Upper lobe of left lung (tissue), 4 donors: ENCODE data around the gene CACNB2.

Experiments
- CTCF ChIP-seq, 6 experiments: fragments of 450-650 bp in 4 of 6; fragments of 200-600 bp in 2 of 6; sonication (generic) in 2 of 6; IDR thresholded peaks; one replicate each; pipeline ENCODE4 v1.5.1; 2016 to 2019; ENCODE audit warnings: antibody characterized with exemption in 6 of 6
- POLR2A ChIP-seq, 4 donors: fragments of 450-650 bp; IDR thresholded peaks; one replicate each; pipeline ENCODE4 v1.5.1; 2016 to 2017; ENCODE audit warnings: antibody characterized with exemption in 4 of 4, mild to moderate bottlenecking in 2 of 4
- POLR2AphosphoS5 ChIP-seq, 2 donors: sonication (generic); formaldehyde crosslinking; IDR thresholded peaks; one replicate each; pipeline ENCODE4 v1.5.1; 2017; ENCODE audit warnings: antibody characterized with exemption in 2 of 2

- TF ChIP-seq CTCF (IDR thresholded peaks at IDR 0.05) (no peak), POLR2A (IDR thresholded peaks at IDR 0.05) (no peak), POLR2AphosphoS5 (IDR thresholded peaks at IDR 0.05) (no peak)
Observed at GRCh38 chr10:18164093-18164492, 23.9 kb downstream of the CACNB2 start.
